GM12891 (cell line): ENCODE results near the gene LILRA2.
"Not testable (repeated sequence)": the region's sequence is repeated elsewhere in the genome, so short reads cannot be mapped to it uniquely, and the experiment has no call there.

Experiments used
- DNase-seq: peaks from one replicate; pipeline ENCODE4 v3.0.0; 2011; ENCODE audit warnings: low spot score; ENCODE audit not compliant: insufficient read length
- FAIRE-seq: peaks from 2 replicates; lab custom pipeline; 2011; peaks lifted over from hg19 to GRCh38; lab: Jason Lieb, UNC
- PAX5 ChIP-seq: IDR thresholded peaks from 2 replicates; pipeline ENCODE4 v1.6.1; 2011; ENCODE audit warnings: low read length, moderate library complexity, mild to moderate bottlenecking; ENCODE audit not compliant: insufficient read depth, severe bottlenecking
- POLR2A ChIP-seq: IDR thresholded peaks from 2 replicates; pipeline ENCODE4 v1.6.1; 2011; ENCODE audit warnings: low read depth, low read length, control low read depth
- POLR2AphosphoS5 ChIP-seq: IDR thresholded peaks from 2 replicates; pipeline ENCODE4 v1.6.1; 2011; ENCODE audit warnings: low read depth, low read length, control low read depth
- POU2F2 ChIP-seq: IDR thresholded peaks from 2 replicates; pipeline ENCODE4 v1.6.1; 2011; ENCODE audit warnings: low read depth, mild to moderate bottlenecking, control low read depth, low read length, moderate library complexity
- SPI1 ChIP-seq: IDR thresholded peaks from 2 replicates; pipeline ENCODE4 v1.6.1; 2011; ENCODE audit warnings: low read depth, low read length, control low read depth
- TAF1 ChIP-seq: IDR thresholded peaks from 2 replicates; pipeline ENCODE4 v1.6.1; 2011; ENCODE audit warnings: low read depth, low read length, control low read depth

LILRA2 gene

GRCh38 chr19:54593445-54593844, 19.9 kb downstream of the LILRA2 start, which contains the start of gene LILRA1:
LILRA1 (plus strand) TSS chr19:54593632; CDS start chr19:54594245, 613 bp downstream.
- peak; percentile 67 for FAIRE-seq
- TF ChIP-seq SPI1: 0 out of 2 replicates have a peak, but pooled peaks have one; percentile 19
- not testable (repeated sequence) for DNase-seq

GRCh38 chr19:54593931-54594626, 20.5 kb downstream of the LILRA2 start:
- DNase-seq: not testable (repeated sequence)
- FAIRE-seq: peak; percentile 26

GRCh38 chr19:54594737-54595136, 21.1 kb downstream of the LILRA2 start:
- TF ChIP-seq POLR2A (no peak), TAF1 (no peak), POLR2AphosphoS5 (no peak)
- FAIRE-seq (no peak), DNase-seq (no peak)

DNA sequence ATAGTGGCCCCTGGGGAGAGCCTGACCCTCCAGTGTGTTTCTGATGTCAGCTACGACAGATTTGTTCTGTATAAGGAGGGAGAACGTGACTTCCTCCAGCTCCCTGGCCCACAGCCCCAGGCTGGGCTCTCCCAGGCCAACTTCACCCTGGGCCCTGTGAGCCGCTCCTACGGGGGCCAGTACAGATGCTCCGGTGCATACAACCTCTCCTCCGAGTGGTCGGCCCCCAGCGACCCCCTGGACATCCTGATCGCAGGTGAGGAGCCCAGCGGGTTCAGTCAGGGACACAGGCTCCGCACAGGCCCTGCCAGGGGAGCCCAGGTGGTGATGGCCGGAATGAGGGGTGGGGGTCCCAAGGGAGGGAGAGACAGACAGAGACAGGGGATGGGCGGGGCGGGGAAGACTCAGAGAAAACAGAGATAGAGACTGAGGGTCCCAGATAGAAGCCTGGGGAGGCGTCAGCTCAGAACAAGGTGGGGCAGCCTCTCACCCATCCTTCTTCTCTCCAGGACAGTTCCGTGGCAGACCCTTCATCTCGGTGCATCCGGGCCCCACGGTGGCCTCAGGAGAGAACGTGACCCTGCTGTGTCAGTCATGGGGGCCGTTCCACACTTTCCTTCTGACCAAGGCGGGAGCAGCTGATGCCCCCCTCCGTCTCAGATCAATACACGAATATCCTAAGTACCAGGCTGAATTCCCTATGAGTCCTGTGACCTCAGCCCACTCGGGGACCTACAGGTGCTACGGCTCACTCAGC, 22.3 kb downstream of the LILRA2 start:
- not testable (repeated sequence) for DNase-seq, FAIRE-seq

DNA sequence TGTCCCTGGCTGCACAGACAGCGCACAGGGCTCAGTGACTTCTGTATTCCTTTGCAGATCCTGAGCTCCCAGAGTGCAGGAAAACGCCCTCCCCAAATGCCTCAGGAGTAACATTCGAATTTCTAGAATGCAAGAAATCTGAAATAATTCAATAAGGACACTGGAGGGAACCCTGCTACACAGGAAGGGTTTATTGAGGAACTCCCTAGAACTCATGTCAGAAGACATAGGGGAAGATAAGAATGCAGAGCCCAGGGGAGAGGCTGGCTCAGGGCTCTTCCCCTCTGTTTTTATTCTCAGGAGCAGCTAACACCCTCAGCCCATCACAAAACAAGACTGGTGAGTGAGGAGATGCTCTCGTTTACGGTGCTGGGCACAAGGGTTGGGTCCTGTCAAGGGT, 26.6 kb downstream of the LILRA2 start:
- DNase-seq: no peak
- TF ChIP-seq SPI1 (no peak), POLR2AphosphoS5 (no peak), TAF1 (no peak), POLR2A (no peak), PAX5 (no peak), POU2F2 (no peak)
- no peak for FAIRE-seq

GRCh38 chr19:54606230-54606629, 32.6 kb downstream of the LILRA2 start:
- DNase-seq (no peak), FAIRE-seq (peak; percentile 98)
- TF ChIP-seq POLR2A (no peak), SPI1 (peak; percentile 60)

DNA sequence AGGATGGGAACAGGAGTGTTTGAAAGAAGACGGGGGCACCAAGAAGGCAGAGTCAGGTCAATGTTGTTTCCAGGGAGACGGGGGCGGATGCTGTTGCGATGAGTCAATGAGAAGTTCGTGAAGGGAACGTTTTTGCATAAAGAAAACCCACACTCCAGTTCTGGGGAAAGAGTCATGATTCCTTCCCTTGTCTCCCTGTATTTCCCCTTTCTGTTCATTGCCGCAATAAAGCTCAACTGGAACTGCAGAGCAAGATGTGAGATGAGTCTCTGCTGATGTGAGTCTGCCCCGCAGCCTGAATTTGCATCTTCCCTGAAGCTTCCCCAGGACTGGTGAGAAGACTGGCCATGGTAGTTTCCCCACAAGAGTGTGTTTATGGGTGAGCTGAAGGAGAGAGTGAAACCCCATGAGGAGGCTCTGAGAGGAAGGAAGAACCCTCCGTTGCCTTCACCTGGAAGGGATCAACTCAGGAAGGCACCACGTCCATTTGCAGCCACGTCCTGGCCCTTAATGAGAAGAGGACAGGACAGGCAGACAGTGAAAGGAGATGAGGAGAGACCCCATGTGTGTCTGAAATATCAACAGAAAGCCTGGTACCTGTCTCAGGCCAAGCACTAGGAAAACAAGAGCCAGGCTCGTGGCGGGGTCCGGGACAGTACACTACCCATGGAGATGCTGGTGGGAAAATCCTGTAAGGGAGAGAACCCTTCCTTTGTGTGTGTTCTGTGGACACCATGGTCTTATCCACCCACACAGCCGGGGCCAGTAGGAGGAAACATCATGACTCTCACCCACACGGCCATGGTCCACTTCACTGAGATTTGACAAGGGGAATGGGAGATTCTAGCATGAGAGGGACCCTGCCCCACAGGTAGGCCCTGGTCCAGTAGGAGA, 33.5 kb downstream of the LILRA2 start:
- FAIRE-seq: peak; percentile 95
- TF ChIP-seq POU2F2 (peak; percentile 90; the same call in 1 of the 2 replicates), POLR2A (no peak; the same call in 1 of the 2 replicates)
- DNase-seq: no peak

GRCh38 chr19:54607785-54608150, 34.2 kb downstream of the LILRA2 start:
- no peak for DNase-seq
- TF ChIP-seq PAX5 (no peak), SPI1 (no peak), POU2F2 (no peak), TAF1 (no peak), POLR2A (no peak), POLR2AphosphoS5 (no peak)
- no peak for FAIRE-seq

DNA sequence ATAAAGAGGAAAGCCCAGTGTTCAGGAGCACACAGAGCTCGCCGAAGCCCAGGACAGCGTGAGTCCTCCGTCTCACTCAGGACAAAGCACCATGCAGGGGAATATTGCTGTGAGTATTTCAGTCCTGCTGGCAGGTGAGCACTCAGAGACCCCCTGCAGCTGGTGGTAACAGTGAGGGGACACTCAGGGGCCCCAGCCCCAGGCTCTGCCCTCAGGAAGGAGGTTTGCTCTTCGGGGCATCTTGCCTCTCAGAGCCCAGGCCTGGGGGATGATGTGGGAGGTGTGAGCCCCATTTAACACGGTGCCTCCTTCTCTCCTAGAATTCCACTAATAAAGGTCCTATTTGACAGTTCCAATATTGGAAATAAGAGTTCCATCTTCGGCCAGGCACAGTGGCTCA, 34.6 kb downstream of the LILRA2 start:
- DNase-seq (no peak), FAIRE-seq (no peak)
- no peak for TF ChIP-seq SPI1
- TF ChIP-seq PAX5: no peak
- TF ChIP-seq TAF1: no peak
- no peak for TF ChIP-seq POLR2A
- no peak for TF ChIP-seq POU2F2
- TF ChIP-seq POLR2AphosphoS5: no peak

- DNase-seq: no peak
- no peak for TF ChIP-seq POU2F2
- TF ChIP-seq POLR2AphosphoS5: no peak
- TF ChIP-seq TAF1: no peak
- no peak for TF ChIP-seq PAX5
- TF ChIP-seq SPI1: no peak
- no peak for TF ChIP-seq POLR2A
- no peak for FAIRE-seq
Observed at GRCh38 chr19:54608792-54609191, 35.2 kb downstream of the LILRA2 start.

DNA sequence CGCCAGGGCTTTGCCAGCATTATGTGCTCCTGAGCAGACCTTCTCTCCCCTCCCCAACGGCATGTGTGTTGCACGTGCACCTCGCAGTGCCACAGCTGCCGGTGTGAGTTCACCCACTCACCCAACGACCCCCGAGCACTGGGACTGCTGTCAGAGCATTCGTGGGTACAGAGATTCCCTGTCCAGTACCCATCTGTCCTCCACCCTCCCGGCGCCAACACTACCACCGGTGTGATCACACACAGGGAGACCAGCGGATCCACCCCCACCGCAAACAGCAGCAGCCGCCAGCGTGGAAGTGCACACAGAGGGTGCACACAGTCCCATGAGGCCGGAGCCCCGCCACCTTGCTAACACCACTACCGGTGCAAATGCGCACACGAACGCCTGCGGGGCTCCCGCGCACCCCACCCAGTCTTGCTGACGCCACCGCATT, 35.8 kb downstream of the LILRA2 start:
- FAIRE-seq (no peak), DNase-seq (no peak)
- no peak for TF ChIP-seq TAF1
- no peak for TF ChIP-seq POLR2A
- no peak for TF ChIP-seq POU2F2
- TF ChIP-seq SPI1: no peak
- no peak for TF ChIP-seq POLR2AphosphoS5
- no peak for TF ChIP-seq PAX5
